Muscle of leg (tissue), 11 donors: ENCODE data around the gene NOXO1. TPM values are rescaled to one million over a fixed set of nuclear protein-coding genes. Genes with fewer than 3 reads are reported as not detected.
"Not testable (repeated sequence)": the region's sequence is repeated elsewhere in the genome, so short reads cannot be mapped to it uniquely, and the experiment has no call there.

Experiments used
- DNase-seq: peaks from one replicate; pipeline ENCODE4 v3.0.0; 2013
- H3K27ac ChIP-seq: one replicate; pipeline ENCODE4 v1.5.1; 2013; ENCODE audit warnings: mild to moderate bottlenecking, low read length, control low read depth
- H3K27me3 ChIP-seq: one replicate; pipeline ENCODE4 v1.6.1; 2013; ENCODE audit warnings: low read length; ENCODE audit not compliant: control insufficient read depth, insufficient read depth
- H3K36me3 ChIP-seq: one replicate; pipeline ENCODE4 v1.6.1; 2013; ENCODE audit warnings: low read length; ENCODE audit not compliant: control insufficient read depth, insufficient read depth
- H3K4me1 ChIP-seq: one replicate; pipeline ENCODE4 v1.6.1; 2013; ENCODE audit warnings: low read length; ENCODE audit not compliant: control insufficient read depth, insufficient read depth
- H3K4me3 ChIP-seq: one replicate; pipeline ENCODE4 v1.5.1; 2013; ENCODE audit warnings: low read length, control low read depth
- H3K9me3 ChIP-seq: replicated peaks from 2 replicates; pipeline ENCODE4 v1.6.1; 2013; ENCODE audit warnings: low read depth, low read length; ENCODE audit not compliant: control insufficient read depth
- WGBS: methylation state at CpG from one replicate; pipeline ENCODE4 v1.1.5; 2013; ENCODE audit warnings: missing lambda C conversion rate; ENCODE audit not compliant: insufficient coverage; 5-methylcytosine and 5-hydroxymethylcytosine counted together
- polyA plus RNA-seq, 8 donors: library from polyadenylated mRNA; unstranded; fragments of 120-200 nt; gene quantifications; one replicate each; pipeline versions ENCODE4 v1.2.1 to v1.2.3, GENCODE V29; 2013; ENCODE audit warnings: inconsistent platforms in 1 of 8, low replicate concordance in 1 of 8; ENCODE audit not compliant: insufficient read length in 8 of 8, insufficient read depth in 1 of 8
- total RNA-seq: library from RNA; stranded (reverse); fragments of 120-200 nt; gene quantifications from one replicate; pipeline ENCODE4 v1.2.4, GENCODE V29; 2013

NOXO1 gene
- total and polyA plus RNA-seq, 9 donors = 0.29 to 1.7 (median 0.89) TPM

DNA sequence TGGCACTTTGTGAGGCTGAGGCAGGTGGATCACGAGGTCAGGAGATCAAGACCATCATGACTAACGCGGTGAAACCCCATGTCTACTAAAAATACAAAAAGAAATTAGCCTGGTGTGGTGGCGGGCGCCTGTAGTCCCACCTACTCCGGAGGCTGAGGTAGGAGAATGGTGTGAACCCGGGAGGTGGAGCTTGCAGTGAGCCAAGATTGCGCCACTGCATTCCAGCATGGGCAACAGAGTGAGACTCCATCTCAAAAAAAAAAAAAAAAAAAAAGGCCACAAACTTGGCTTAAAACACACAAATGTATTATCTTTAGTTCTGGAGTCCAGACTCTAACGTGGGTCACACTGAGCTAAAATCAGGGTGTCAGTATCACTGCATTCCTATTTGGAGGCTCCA, 30.5 kb upstream of the NOXO1 start:
- WGBS = 76% methylated on average over 5 of the region's 9 CpGs

DNA sequence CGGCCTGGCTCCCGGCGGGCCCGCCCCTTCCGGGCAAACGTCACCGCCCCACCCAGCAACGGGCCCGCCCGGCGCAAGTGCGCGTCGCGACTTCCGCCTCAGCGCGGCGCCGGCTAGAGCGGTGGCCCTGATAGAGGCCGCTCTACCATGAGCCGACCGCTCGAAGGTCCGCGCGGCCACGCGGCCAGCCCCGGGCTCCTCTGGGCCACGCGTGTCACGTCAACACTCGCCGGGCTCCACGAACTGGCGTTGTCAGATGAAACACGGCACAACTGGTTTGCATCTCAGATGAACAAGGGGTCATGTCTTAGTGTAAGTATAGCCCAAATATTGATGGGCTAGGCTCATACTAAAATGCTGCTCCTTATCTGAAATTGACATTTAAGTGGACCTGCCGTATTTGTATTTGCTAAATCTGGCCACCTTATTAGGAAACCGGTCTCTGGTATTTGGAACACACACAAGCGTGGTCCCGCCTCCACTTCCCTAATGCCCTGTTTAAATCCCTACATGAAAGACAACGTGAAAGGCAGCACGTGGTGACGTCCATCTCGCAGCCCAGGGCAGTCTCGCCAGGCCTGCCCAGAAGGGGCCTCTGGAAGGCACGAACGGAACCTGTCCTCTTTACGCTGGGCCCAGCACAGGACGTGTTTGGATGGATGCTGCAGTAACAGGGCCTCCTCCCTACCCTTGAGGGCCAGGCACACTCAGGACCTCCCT, 28.7 kb upstream of the NOXO1 start, which contains the start of gene ZNF598:
ZNF598 (minus strand) TSS at position 31 of the 720 bp plus-strand sequence.
- H3K9me3 ChIP-seq = no peaks in the 10 kb centered on the region
- peak within 1 kb of the TSS; percentile 81 for H3K4me3 ChIP-seq
- peak within 1 kb of the TSS; percentile 93 for H3K27ac ChIP-seq
- under 1% methylated on average over 48 of the region's 52 CpGs for WGBS
- H3K27me3 ChIP-seq = no peaks in the 10 kb centered on the region
- DNase-seq = peak; percentile 95
- peaks cover 48% of the 10 kb centered on the region for H3K4me1 ChIP-seq
- peaks cover 13% of the 10 kb centered on the region for H3K36me3 ChIP-seq

More for the DNA sequence above, 30.5 kb upstream of the NOXO1 start:
- DNase-seq, H3K9me3 ChIP-seq, H3K27me3 ChIP-seq, H3K36me3 ChIP-seq, H3K27ac ChIP-seq, H3K4me3 ChIP-seq: not testable (repeated sequence)
- H3K4me1 ChIP-seq = peaks cover 42% of the 10 kb centered on the region

DNA sequence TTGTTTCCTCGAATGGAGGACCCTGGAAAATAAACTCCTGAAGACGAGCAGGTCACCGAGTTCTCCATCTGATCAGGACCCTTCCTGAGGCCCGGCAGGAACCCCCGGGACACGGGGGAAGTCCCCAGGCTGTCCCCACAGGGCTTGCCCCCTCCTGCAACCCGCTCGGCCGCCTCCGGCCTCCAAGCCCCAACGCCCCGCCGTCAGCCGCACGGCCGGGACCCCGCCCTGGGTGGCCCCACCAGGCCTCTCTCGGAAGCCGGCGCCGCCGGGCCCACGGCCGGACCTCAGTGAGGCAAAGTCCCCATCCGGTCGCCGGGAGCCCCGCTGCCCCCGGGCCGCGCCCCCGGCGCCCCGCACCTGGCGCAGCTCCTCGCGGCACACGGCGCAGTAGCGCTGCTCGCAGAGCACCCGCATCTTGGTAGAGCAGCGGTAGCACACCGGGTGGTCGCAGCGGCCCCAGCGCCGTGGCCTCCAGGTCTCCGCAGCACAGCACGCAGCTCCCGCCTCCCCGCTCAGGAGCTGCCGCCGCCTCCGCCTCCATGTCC, 28.0 kb upstream of the NOXO1 start:
- H3K27ac ChIP-seq = peak overlapping the region; percentile 77
- WGBS = under 1% methylated on average over 55 of the region's 55 CpGs
- H3K27me3 ChIP-seq = no peaks in the 10 kb centered on the region
- peak overlapping the region; percentile 65 for H3K4me3 ChIP-seq
- no peak for DNase-seq
- H3K36me3 ChIP-seq = peaks cover 13% of the 10 kb centered on the region
- no peaks in the 10 kb centered on the region for H3K9me3 ChIP-seq
- peaks cover 55% of the 10 kb centered on the region for H3K4me1 ChIP-seq

DNA sequence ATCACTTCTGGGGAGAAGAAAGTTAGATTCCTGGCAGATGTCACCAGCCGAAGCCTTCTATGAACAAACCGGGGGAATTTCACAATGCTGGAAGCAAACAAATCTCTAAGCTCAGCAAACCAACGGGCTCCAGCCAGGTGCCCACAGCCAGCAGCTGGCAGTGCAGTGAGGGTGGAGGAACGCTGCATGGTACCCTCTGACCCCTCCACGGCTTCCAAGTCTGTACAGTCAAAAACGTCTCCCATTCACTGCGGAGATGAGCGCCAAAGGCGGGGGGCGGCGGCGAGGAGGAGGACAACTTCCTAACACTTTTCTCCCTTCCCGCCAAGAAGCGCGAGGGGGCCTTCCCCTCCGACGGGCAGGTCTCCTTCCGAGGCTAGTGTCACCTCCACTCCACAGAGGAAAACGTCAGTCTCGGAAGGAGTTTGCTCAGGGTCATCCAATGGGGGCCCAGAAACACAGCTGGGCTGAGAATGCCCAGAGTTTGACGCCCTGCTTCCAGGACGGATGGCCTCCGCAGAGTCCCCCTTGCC, 27.4 kb upstream of the NOXO1 start:
- Histone ChIP-seq H3K4me3 (peak overlapping the region; percentile 65), H3K27me3 (no peaks in the 10 kb centered on the region), H3K36me3 (peaks cover 13% of the 10 kb centered on the region), H3K27ac (peak overlapping the region; percentile 77), H3K4me1 (peaks cover 60% of the 10 kb centered on the region), H3K9me3 (no peaks in the 10 kb centered on the region)
- WGBS = 3% methylated on average over 14 of the region's 23 CpGs
- no peak for DNase-seq

DNA sequence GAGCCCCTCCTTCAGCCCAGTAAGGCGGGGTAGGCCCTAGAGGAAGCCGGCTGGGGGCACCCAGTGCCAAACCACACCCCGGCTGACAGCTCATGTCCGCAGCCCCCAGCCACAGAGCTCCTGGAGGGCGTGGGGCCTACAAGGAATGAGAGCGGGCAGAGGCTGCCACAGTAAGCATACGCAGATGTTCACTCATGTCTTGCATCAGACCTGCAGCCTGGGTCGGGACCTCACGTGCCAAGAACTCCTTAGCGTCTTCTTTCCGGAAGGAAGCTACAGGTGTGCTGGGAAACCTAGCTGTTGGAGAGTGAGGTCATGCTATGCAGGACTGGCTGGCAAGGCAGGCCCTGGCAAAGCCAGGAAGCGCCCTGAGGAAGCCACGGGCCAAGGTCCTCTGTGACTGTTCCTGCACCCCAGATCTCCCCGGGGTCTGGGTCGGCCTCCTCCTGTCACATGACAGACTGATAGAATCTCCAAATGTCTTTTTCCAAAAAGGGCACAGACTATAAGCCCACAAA, 26.8 kb upstream of the NOXO1 start:
- Histone ChIP-seq H3K4me3 (no peak overlapping the region), H3K4me1 (peaks cover 67% of the 10 kb centered on the region), H3K27me3 (no peaks in the 10 kb centered on the region), H3K9me3 (no peaks in the 10 kb centered on the region), H3K36me3 (peaks cover 19% of the 10 kb centered on the region), H3K27ac (peak overlapping the region; percentile 77)
- 52% methylated on average over 10 of the region's 15 CpGs for whole genome bisulfite sequencing
- no peak for DNase-seq

DNA sequence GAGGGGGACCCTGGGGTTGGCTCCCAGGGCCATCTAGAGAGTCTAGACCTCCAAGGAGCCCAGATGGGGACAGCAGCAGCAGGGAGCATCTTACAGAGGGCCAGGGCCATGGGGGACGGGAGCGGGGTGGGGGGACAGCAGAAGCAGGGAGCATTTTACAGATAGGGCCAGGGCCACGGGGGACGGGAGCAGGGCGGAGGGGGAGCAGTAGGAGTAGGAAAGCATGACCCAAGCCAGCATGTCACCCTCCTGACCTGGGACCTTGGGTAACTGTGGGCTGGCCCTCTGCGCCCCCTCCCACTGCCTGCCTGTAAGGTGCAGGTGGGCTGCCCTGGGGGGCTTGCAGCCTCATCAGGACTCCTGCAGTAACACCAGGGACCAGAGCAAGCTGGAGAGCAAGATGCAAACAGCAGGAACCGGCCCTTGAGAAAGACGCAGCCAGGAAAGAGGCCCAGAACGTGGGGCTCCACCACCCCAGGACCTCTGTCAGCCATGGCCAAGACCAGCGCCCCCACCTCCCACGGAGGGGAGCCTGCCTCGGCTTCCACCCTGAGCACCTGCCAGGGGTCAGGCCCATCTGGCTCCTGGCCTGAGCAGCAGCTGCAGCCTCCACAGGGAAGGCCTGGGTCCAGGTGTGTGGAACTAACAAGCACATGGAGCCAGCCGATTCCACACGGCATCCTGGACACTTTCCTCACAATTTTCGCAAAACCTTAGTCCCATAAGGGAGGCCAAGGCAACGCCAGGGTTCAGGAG, 26.0 kb upstream of the NOXO1 start:
- no peaks in the 10 kb centered on the region for H3K27me3 ChIP-seq
- DNase-seq = no peak
- H3K4me3 ChIP-seq = no peak overlapping the region
- H3K9me3 ChIP-seq = no peaks in the 10 kb centered on the region
- peaks cover 75% of the 10 kb centered on the region for H3K4me1 ChIP-seq
- 53% methylated on average over 13 of the region's 16 CpGs for WGBS
- H3K36me3 ChIP-seq = peaks cover 27% of the 10 kb centered on the region
- no peak overlapping the region for H3K27ac ChIP-seq

DNA sequence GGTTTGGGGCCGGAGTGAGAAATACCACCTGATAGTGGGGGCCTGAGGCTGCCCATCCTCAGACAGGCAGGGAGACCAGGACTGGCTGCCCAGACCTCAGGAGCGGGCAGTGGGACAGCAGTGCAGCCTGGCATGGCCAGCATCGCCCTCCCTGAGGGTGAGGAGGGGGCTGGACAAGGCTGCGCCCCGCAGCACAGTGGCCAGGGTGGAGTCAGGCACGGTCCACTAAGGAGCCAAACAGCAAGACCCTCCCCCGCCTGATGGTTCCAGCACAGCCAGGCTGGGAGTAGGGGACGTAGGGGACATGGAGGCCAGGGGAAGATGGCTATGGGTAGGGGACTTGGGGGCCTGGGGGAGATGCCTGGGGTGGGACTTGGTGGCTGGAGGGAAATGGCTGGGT, 25.0 kb upstream of the NOXO1 start:
- DNase-seq = no peak
- no peaks in the 10 kb centered on the region for H3K9me3 ChIP-seq
- peaks cover 77% of the 10 kb centered on the region for H3K4me1 ChIP-seq
- H3K27me3 ChIP-seq = no peaks in the 10 kb centered on the region
- WGBS = 90% methylated on average over 8 of the region's 8 CpGs
- H3K4me3 ChIP-seq = no peak overlapping the region
- peaks cover 36% of the 10 kb centered on the region for H3K36me3 ChIP-seq
- peak overlapping the region; percentile 3 for H3K27ac ChIP-seq

DNA sequence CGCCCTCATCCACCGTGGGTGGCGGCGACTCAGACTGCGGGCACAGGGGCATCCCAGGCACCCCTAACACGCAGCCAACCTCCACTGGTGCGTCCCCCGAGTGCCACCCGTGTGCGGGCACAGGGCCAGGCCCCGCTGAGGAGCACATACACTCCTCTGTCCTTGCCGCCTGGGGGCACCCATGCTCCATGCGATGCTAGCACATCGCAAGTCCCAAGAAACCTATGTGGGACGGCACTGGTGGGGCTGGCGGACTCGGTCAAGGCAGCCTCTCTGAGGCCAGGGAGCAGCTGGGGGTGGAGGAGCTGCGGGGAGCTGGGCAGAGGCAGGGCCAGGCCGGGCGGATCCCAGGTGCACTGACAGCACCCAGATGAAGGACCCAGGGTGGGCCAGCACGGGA, 24.4 kb upstream of the NOXO1 start:
- Histone ChIP-seq H3K36me3 (peaks cover 43% of the 10 kb centered on the region), H3K4me1 (peaks cover 76% of the 10 kb centered on the region), H3K9me3 (no peaks in the 10 kb centered on the region), H3K4me3 (no peak overlapping the region), H3K27ac (peak overlapping the region; percentile 3), H3K27me3 (no peaks in the 10 kb centered on the region)
- DNase-seq = no peak
- WGBS = 86% methylated on average over 21 of the region's 21 CpGs

DNA sequence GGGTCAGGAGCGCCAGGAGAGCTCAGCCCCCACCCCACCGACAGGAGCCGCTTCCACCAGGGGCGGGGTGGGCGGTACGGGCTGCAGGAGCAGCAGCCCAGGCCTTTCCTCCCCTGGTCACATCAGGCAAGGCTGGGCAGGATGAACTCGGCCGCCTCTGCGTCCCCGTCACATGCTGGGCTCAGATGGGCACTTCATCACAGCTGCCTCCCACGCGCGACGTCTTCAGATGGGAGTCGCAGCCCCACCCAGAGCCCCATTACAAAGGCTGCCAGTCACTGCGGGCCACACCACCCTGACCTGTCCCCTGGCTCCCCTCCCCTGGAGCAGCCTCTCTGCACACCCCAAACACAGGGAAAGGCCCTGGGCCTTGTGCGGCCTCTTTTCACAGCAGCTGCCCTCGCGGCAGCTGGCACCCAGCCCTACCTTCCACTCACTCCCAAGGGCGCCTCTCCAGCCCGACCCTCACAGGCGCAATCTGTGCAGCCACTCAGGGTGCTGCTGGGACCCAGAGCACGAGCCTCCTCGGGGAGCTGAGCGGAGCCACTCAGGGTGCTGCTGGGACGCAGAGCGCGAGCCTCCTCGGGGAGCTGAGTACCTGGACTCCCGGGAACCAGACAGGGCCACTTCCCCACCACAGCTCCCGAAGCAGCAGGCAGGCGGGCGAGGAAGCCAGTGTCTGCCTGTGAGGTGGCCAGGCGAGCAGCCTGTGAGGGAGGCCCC, 23.7 kb upstream of the NOXO1 start:
- H3K4me1 ChIP-seq = peaks cover 69% of the 10 kb centered on the region
- no peaks in the 10 kb centered on the region for H3K9me3 ChIP-seq
- H3K36me3 ChIP-seq = peaks cover 49% of the 10 kb centered on the region
- H3K4me3 ChIP-seq = no peak overlapping the region
- peak overlapping the region; percentile 78 for H3K27ac ChIP-seq
- no peak for DNase-seq
- no peaks in the 10 kb centered on the region for H3K27me3 ChIP-seq
- 61% methylated on average over 25 of the region's 34 CpGs for WGBS
